Mucosa of descending colon (tissue), 3 donors: ENCODE results near the gene ERH. TPM values are rescaled to one million over a fixed set of nuclear protein-coding genes. Genes with fewer than 3 reads are reported as not detected.
"Not testable (repeated sequence)": the region's sequence is repeated elsewhere in the genome, so short reads cannot be mapped to it uniquely, and the experiment has no call there.

Experiments
- ATAC-seq: fragments of 200-7000 bp; cut with Tn5 transposase; one replicate; pipeline ENCODE4 v1.9.1; 2020; ENCODE audit warnings: mild to moderate bottlenecking, moderate library complexity
- DNase-seq, 3 donors: peaks; one replicate each; pipeline ENCODE4 v3.0.0-alpha.2; 2020
- H3K36me3 ChIP-seq: fragments of 200-600 bp; one replicate; pipeline ENCODE4 v1.8.0; 2021; ENCODE audit warnings: low read depth, mild to moderate bottlenecking
- H3K4me1 ChIP-seq: fragments of 200-600 bp; one replicate; pipeline ENCODE4 v1.8.0; 2021; ENCODE audit warnings: low read depth, mild to moderate bottlenecking
- H3K4me3 ChIP-seq: fragments of 200-600 bp; one replicate; pipeline ENCODE4 v1.8.0; 2021; ENCODE audit warnings: mild to moderate bottlenecking
- H3K9me3 ChIP-seq: fragments of 200-600 bp; one replicate; pipeline ENCODE4 v1.8.0; 2021; ENCODE audit warnings: mild to moderate bottlenecking
- CTCF ChIP-seq: fragments of 200-600 bp; IDR thresholded peaks from one replicate; pipeline ENCODE4 v1.8.0; 2022; ENCODE audit warnings: antibody characterized with exemption, mild to moderate bottlenecking
- intact Hi-C, 2 donors: fragments of 100-400 bp; cut with DNase I in 1 of 2; cut with micrococcal nuclease in 1 of 2; formaldehyde crosslinking; loops; one replicate each; pipeline versions ENCODE4 v1.11.0 to v1.11.1; 2022; cut with DNase I, micrococcal nuclease
- total RNA-seq, 3 donors: library from RNA; stranded (reverse); fragmentation: NEBNext Ultra II Directional in 2 of 3; extraction: Animal tissue kit (Norgen Biotek cat#: 25700) in 2 of 3; gene quantifications; one replicate each; pipeline versions ENCODE4 v1.2.1 to v1.2.4, GENCODE V29; 2021 to 2023
- donor health status: DM: no; HTN: no; CAD: no; lungs with moderate emphysema.
- donor health status: DM: no; HTN: no; CAD: no.
- donor health status: DM: no; HTN: yes; CAD: no.

Gene ERH
- total RNA-seq, 3 donors from 2014 or later = 107 to 144 (median 125) TPM

DNA sequence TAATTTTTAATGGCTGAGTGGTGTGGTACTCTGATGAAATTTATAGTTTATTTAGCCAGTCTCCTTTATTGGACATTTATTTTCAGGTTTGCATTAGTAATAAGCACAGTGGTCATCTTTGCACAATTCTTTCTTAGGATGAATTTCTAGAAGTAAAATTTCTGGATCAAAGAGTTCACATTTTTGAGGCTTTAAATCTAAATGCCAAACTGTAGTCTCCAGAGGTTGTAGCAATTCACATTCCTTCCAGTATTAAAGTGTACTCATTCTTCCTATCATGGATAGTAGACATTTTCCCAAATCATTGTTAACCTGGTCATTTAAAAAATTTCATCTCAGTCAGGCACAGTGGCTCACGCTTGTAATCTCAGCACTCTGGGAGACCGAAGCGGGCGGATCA is 25.2 kb upstream of the ERH start:
- no peaks in the 10 kb centered on the region for H3K36me3 ChIP-seq
- no peak for DNase-seq
- no peak for ATAC-seq
- TF ChIP-seq CTCF = no peak
- H3K4me3 ChIP-seq = no peak overlapping the region
- H3K4me1 ChIP-seq = no peaks in the 10 kb centered on the region
- intact Hi-C loops = no loop called here
- H3K9me3 ChIP-seq = no peaks in the 10 kb centered on the region

- H3K36me3 ChIP-seq, H3K4me1 ChIP-seq, H3K9me3 ChIP-seq, intact Hi-C loops, ATAC-seq, H3K4me3 ChIP-seq, DNase-seq: not testable (repeated sequence)
These were observed 18.0 kb upstream of the ERH start for GRCh38 chr14:69416087-69416486.

GRCh38 chr14:69413483-69413882 is 15.4 kb upstream of the ERH start:
- intact Hi-C loops = no loop called here

GRCh38 chr14:69408331-69408960 is 10.3 kb upstream of the ERH start:
- intact Hi-C loops = no loop called here
- Histone ChIP-seq H3K4me1 (no peaks in the 10 kb centered on the region), H3K9me3 (no peaks in the 10 kb centered on the region), H3K36me3 (no peaks in the 10 kb centered on the region), H3K4me3 (no peak overlapping the region)
- no peak for ATAC-seq
- DNase-seq = no peak
- TF ChIP-seq CTCF = no peak

More at GRCh38 chr14:69413483-69413882, 15.4 kb upstream of the ERH start:
- H3K4me1 ChIP-seq = no peaks in the 10 kb centered on the region
- ATAC-seq = no peak
- TF ChIP-seq CTCF = no peak
- DNase-seq = no peak
- no peaks in the 10 kb centered on the region for H3K9me3 ChIP-seq
- H3K36me3 ChIP-seq = no peaks in the 10 kb centered on the region
- no peak overlapping the region for H3K4me3 ChIP-seq

DNA sequence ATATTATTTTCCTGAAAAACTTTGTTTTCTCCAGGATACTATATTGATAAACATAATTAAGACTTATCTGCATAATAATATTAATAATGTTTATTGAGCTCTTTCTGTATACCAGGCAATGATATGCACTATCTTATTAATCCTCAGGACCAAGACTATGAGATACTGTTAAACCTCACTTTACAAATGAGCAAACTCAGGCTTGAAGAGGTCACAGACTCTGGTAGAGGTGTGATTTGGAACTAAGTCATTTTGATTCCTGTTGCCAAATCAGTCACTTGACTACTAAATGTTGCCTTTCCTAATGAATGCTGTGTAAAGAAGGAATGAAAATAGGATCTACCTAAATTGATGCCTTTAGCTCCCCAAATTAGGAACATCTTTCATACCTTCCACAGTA is 7.7 kb upstream of the ERH start:
- no peak for DNase-seq
- H3K4me1 ChIP-seq = peaks cover 4% of the 10 kb centered on the region
- no peaks in the 10 kb centered on the region for H3K9me3 ChIP-seq
- intact Hi-C loops = no loop called here
- TF ChIP-seq CTCF = no peak
- ATAC-seq = no peak
- H3K4me3 ChIP-seq = no peak overlapping the region
- H3K36me3 ChIP-seq = no peaks in the 10 kb centered on the region

DNA sequence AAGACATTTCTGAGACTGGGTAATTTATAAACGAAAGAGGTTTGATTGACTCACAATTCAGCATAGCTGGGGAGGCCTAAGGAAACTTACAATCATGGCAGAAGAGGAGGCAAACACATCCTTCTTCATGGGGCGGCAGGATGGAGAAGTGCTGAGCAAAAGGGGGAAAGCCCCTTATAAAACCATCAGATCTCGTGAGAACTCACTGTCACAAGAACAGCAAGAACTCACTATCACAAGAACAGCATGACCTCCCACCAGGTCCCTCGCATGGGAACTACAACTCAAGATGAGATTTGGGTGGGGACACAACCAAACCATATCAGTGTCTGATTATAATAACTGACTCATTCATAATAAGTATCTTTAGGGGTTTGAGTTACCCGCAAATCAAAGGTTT is 6.8 kb upstream of the ERH start:
- DNase-seq = no peak
- Histone ChIP-seq H3K36me3 (no peaks in the 10 kb centered on the region), H3K9me3 (no peaks in the 10 kb centered on the region), H3K4me1 (peaks cover 13% of the 10 kb centered on the region), H3K4me3 (no peak overlapping the region)
- TF ChIP-seq CTCF = no peak
- intact Hi-C loops = no loop called here
- ATAC-seq = no peak
